ENCODE measurements around the gene BCL11B.

BCL11B gene

DNA sequence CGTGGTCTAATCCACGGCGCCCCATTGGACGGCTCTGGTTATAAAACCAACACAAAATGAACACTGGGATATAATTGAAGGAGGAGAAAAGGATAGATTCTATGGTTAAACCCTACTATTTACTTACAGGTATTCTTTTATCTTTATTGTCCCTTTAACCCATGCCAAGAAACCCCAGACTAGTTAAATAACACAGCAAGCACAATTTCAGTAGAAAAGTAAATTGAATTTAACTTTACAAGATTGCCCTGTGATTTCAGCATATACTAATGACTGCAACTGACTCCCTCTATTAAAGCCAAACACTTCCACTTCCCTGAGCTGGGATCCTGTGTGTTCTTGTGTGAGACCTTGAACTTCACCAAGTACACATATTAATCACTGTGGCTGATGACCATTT is 45.3 kb downstream of the BCL11B start:
- no peak for DNase-seq

DNA sequence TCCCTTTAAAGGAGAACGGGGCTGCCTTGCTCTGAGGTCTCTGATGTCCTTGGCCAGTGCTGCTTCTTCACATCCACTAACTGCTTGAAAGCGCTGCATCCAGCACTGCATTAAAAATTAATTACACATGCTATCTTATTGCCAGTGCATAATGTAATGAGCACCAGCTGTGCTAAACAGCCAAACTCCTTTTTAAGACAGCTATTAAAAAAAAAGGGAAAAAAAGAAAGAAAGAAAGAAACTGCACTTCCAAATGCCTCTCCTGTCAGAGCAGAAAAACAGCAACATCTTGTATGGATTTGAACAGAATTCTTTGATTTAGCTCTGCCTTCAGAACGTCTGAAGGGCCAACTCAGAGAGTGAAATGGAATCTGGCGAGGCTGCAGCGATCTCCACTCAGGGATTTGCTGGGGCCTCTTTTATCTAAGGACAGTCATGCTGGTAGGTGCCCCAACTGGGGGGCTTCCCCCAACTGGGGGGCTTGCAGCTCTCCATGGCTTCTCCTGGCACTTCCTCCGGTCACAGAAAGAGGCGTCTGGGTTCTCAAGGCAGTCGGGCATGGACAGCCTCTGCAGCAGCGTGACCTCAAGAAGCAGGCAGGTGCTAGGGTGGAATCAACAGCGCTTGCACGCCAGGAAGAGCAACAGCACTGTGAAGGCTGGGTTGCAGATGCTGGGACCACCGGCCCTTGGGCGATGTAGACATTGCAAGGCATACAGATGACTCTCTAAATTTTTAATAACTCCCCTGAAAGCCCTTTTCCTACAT is 46.4 kb downstream of the BCL11B start:
- DNase-seq = no peak

DNA sequence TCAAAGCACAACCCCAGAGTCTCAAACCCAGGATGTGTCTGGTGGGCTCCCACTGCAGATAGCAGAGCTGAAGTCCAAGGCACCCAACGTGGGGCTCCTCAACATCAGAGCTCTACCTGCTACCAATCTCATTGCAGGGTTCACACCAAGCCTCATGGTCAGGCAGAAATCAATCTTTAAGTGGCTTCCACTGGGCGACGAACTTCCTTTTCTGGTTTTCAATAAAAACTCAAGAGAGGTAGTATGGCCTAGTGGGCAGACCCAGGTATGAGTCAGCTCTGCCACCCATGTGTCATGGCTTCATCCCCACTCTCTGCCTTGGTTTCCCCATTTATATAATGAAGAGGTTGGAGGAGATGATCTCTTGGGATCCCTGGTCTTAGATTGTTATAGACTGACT is 47.0 kb downstream of the BCL11B start:
- DNase-seq = no peak

DNA sequence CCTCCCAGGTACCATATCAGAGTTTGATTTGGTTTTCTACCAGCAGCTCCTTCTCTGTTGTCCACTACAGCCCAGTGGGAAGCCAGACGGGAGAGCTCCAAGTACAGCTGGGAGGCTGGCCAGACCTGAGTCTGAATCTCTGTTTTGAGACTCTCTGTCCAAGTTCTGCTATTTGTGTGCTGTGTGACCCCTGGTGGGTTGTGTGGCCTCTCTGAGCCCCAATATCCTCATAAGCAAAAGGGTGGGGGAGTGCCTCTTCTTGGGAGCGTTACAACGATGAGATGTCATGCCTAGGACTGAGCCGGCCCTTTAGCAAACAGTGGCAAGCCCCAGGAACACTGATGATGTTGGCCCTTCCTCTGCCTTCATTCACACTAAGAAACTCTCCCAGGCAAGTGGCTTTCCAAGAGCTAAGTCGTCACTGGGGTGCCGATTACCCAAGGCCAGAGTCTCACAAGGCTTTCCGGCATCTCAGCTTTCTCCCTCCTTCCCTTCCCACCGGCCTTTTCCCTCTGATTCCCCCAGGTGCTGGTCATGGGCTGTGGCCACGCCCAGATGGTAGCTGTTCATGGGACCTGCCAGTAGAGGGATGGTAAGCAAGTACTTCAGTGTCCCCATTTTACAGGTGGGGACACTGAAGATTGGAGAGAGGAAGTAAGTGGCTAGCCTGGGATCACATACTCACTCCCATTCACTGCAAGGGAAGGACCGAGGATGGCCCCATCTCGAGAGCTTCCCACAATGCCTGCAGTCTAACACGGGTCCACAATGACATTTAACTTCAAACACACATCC is 47.7 kb downstream of the BCL11B start:
- no peak for DNase-seq

DNA sequence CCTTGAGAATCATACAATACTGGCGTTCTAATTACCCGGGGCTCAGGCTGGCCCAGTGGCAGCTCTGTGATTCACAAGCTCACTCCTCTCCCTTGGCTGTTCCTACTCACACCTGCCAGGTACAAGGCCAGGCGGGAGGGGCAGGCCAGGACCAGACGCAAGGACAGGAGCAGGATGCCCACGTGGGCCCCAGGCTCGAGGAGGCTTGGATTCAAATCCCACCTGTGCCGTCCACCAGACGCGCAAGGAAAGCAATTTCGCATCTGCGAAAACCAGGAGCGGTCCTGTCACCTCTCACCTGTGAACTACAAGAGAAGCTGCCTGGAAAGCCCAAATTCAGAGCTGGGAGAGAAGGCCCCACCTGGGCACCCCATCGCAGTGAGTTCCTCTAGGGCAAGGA is 50.6 kb downstream of the BCL11B start:
- no peak for DNase-seq

DNA sequence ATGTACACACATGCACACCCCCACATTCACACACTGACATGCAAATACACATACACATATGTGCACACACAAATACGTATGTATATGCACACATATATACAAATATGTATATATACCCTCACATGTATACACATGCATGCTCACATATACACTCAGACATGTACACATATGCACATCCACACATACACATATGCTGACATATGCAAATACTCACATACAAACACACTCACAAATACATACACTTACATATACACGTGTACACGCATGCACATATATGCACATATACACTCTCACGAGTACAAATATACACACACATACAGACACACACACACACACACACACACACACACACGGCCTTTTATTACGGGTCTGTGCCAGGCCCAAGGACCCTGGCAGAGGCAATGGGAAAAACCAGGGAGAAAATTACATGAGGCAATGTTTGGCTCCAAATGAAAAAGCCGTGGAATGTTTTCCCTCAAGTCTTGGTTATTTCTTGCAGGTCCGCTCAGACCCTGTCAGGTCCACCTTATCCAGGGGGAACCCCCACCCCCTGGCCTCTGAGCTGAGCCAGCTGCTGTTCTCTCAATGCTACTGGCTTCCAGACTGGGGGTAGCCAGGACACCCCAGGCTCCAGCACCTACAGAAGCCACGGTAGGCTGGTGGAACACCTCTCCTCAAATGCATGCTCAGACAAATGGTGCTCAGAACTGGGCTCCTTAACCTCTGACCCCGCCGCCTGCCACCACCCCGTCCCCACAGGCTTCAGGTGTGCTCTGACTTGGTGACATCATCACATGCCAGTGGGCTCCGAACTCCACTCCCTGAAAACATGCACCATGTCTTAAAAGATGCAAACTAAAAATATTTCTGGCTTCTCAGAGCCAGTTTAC is 54.7 kb downstream of the BCL11B start:
- no peak for DNase-seq

DNA sequence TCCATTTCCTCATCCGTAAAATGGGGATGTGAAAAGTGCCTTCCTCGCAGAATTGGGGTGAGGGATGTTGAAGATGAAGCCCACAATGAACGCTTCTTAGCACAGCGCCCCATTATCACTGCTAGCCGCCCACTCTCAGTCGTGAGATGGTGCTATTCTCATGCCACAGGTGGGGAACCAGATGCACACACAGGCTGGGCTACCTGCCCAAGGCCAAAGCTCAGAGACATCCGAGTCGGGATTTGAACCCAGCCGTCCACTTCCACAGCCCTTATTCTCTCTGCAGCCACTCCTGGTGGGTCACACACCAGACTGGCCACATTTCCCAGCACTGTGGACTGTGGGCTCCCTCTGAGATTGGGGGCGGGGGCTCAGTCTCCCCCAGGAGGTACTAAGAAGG is 55.8 kb downstream of the BCL11B start:
- no peak for DNase-seq

DNA sequence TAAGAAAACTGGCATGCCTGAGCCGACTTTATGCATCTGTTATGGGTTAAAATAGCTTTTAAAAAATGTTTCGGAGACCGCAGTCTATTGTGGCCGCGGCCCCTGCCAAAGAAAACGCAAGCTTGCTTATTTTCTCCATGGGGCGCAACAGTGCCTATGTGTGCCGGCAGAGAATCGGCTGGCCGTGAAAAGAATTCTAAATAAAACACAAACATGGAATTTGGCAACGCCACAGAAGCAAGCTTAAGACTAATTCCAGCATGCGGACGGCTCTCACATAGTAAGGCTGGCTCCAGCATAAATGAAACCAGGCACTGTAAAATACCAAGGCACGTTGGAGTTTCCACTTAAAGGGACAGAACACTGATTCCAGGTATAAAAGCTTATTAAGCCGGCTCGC is 56.7 kb downstream of the BCL11B start:
- DNase-seq = peak in 7 of 56 donors; percentile 17 to 41 (median 33)

DNA sequence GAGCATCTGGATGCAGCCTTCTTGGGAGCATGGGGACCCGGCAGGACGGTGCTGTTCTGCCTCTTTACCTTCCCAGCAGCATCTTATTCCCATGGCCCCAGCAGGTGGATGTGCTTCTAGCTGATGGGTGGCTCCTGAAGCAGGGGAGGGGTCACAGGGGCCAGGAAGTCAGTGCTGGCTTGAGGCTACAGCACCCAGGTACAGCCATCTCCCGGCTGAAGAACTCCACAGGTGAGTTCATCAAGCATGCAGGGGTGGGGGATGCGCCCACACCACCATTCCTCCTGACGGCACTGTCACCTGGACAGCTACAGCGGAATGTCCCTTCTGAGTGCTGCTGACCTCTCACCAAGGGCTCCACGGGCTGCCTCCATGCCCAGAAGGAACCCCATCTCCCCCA is 57.3 kb downstream of the BCL11B start:
- DNase-seq = no peak

DNA sequence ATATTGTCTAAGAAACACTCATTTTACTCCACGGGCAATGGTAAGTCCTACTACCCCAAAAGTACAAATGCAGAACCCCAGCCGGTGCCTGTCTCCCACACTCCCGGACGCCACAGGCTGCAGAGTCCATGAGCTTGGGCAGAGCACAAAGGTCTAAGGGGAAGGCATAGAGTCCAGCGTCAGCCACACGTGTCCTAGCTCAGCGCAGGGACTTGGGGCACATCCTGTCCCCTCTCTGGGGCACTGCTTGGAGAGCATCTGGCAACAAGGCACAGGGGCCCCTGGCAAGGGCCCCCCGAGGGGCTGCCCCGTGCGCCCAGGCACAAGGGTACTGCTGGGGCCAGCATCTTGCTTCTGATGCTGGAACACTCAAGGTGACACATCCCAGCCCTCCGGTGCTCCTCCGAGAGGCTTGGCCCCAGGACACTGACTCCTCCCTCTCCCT is 58.4 kb downstream of the BCL11B start:
- no peak for DNase-seq

DNA sequence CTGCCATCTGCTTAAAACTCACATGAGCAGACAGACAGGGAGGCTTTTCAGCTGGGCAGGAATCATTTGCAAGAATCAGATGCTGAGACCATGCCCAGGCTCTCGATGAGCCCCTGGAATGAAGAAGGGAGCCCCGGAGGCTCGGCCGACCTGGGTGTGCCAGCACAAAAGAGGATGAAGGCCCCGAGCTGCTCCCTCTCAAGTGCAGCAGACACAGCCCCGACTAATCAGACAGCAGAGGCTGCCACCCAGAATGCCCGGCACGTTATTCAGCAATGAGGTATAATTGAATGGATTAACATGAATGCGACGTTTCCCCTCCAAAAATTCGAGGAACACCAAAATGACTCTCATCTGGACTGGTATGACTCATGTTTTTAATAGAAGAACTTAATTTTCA is 58.9 kb downstream of the BCL11B start:
- DNase-seq = no peak

DNA sequence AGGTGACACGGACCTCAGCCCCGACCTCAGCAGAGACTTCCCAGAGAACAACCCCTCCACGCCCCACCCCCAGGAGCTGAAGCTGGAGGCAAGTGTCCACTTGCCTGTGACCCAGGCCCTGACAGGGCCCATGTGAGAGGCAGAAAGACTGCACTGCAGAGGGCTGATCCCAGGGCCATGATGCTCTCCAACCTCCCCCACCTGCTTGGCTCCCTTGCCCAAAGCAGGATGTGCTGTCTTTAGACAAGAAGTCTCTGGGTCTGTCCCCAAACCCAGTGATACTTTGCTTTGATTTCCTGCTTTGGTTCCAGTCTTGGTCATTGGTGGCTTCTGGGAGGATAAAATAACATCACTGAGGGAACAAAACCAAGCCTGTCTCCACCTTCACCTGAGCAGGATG is 59.4 kb downstream of the BCL11B start:
- DNase-seq = no peak

DNA sequence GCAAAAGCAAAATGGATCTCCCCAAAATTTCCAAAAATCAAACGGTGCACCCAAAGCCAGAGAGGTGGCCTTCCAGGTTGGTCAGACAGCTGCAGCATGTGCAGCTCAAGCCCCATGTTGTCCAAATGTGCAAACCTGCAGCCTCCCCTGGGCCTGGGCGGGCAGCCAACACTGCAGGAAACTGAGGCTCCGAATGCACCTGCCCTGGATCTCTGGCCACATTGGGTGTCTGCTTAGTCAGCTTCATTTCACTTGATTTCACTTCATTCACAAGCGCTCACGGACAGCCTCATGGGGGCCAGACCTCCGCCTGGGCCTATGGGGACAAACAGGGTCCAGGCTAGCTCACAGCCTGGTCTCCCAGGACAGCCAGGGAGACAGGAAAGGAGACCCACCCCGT is 59.8 kb downstream of the BCL11B start:
- DNase-seq = no peak

DNA sequence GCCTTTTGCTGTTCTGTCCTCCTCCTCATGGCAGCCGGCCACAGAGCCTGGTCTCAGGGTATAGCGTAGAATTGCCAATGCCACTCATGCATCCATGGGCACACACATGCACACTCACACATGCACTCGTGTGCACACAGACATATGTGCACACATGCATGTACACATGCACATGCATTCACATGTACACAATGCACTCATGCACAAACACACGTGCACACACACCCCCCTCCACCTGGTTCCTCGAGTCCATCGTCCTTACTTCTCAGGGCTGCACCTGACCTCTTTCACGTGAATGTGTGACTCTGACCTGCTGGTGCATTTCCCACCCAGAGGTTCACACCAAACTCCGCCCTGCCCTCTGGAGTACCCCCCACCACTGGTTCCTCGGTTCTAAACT is 60.6 kb downstream of the BCL11B start:
- no peak for DNase-seq

DNA sequence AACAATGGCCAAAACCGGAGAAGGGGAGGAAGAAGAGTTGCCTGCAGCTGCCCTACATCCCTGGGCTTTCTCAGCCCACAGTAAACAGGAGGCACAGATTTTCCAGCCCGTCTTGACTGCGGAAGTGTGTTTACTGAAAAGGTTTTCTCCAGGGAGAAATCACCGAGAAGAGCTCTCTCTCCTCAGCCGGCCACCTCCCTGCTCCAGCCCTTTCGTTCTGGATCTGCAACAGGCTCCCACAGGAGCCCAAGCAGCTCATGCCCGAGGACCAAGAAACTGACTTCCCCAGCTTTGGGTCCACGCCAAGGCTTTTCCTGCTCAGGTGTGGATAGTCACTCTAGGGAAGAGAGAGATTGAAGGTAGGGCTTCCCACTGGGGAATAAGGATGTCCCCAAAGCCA is 61.7 kb downstream of the BCL11B start:
- DNase-seq = no peak

DNA sequence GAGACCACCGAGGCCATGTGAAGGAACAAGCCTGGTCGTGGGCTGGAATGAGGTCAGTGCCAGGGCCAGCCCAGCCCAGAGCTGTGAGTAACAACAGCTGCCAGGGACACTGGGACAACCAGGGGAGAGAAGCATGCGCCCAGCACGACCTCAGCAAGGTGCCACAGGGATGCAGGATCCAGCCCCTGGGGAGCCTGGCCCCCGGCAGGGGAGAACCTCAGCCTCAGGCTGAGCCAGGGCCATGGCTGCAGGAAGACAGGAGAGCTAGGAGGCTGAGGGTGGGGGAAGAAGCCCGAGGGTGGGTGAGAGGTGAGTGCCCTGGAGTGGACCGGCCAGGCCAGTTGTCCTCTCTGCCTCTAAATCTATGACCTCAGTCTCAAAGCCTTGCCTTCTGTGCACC is 62.6 kb downstream of the BCL11B start:
- no peak for DNase-seq

DNA sequence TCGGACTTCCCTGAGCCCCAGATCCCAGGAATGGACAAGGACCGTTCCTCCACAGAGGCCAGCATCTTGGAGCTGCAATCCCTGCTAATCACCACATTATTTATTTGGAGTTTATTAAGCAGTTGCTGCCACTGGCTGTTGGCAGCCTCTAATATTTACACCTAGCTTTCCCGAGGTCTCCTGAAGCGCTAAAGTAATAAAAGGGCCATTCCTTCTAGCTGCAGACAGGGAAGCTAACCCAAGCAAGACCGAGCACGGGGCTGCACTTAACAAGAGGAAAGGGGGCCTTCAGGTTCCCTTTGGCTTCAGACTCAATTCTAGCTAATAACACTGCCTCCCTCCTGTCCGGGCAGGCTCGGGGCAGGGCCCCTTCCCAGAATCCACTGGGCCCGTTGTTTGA is 63.7 kb downstream of the BCL11B start:
- no peak for DNase-seq

DNA sequence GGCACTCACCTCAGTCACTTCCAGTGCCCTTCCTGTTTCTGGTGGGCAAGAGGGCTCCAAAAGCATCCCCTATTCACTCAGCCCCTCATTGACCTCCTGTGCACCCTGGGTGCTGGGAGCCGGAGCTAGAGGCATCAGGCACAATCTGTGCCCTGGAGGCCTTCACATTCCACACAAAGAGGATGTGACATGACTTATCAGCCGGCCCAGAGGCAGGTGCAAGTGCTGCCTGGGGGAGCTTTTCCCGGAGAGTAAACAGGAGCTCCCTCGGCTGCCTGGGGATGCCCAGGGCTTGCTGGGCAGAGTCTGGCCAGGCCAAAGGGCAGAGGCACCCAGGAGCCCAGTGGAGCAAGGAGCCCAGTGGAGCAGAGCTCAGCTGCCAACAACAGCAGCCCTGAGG is 64.5 kb downstream of the BCL11B start:
- DNase-seq = no peak

DNA sequence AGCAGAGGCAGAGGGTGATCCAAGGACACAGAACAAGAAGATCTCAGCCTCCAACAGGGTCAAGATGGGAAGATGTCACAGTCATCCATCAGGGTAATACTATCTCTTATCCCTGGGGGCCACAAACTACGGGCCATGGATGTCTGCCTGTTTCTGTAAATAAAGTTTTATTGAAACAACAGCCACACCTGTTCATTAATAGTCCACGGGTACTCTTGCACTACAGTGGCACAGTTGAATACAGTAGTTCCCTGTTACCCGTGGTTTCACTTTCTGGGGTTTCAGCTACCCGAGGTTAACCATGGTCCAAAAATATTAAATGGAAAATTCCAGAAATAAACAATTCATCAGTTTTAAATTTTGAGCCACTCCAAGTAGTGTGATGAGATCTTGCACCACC is 65.9 kb downstream of the BCL11B start:
- no peak for DNase-seq

DNA sequence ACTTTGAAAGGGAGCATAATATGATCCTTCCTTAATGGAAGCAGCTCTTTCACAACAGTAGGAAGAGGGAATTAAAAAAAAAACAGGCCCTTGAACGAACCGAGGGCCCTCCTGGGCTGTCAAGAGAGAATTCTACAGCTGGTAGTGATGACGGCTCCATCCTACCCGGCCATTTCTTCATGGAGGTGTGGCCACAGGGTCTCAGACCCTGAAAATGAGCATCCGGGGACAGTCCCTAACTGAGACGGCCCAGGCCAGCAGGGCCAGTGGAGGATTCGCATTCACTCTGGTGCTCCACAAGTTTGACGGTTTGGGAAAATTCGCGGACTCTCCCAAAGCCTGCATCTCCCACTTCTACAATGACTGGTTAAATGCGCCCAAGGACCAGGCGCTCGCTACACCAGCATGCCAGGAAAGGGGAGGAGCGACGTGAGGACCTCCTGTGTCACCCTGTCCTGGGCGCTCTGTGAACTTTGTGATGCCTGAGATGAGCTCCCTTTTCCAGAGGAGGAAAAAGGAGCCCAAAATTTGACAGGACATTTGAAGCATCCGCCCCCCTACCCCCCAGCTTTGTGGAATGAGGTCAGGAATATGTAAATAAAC is 66.8 kb downstream of the BCL11B start:
- DNase-seq = no peak

DNA sequence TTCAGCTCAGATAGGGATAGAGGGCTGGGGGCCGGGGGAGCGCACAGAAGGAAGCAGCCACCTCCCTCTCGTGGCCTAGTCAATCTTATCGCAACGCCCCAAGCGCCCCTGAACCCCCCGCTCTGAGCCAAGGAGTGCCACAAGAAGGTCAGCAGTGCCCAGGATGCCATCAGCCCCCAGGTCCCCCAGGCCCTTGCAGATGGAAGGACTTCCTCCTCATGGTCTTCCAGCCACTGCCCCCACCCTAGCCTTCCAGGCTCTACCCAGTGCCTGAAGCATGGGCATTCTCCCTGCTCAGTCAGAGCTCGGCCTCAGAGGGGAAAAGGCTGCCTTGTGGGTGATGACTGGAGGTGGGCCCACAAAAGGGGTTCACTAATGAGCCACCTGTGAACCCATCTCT is 68.2 kb downstream of the BCL11B start:
- DNase-seq = no peak

DNA sequence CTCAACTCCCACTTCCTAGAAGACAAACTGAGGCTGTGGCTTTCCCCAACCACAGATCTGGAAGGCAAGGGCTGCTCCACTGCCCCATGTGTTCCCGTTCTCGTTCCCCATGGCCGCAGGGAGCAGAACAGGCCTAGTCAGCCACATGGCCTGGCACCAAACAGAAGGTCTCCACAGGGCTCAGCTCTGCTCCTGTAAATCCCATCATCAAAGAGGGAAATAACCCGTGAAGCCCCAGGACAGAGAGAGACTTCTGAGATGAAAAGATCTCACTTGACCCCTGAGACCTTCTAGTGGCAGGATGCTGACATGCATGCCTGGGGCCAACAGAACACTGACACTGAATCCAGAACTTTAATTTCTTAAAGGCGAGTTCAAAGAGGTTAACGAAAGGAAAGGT is 68.9 kb downstream of the BCL11B start:
- no peak for DNase-seq

Data from amygdala (tissue), 56 donors.